ENCODE measurements around the gene TMEM220.

TMEM220 gene

DNA sequence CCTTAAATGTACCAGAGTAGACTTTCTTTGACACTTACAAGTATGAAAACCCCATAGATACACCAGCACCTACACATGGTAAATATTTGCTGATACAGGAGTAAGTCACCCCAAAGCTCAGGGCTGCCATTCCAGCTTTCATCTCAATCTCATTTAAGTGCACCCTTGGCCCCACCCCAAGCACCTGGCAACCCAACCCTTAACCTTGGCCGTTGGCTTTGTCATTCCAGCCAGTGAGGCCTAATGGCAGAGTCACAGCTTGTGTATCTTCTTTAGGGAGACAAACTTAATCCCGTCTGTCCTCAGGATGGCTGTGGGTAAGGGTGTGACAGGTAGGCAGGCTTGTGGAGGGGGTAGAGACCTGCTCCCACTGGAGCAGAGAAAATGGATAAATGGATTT lies 31.5 kb upstream of the TMEM220 start:
- TF ChIP-seq CREB1 (IDR thresholded peaks at IDR 0.05; ENCODE audit: low read depth) (no peak), MAX (IDR thresholded peaks at IDR 0.05) (no peak), CEBPB (IDR thresholded peaks at IDR 0.05) (no peak), RAD21 (IDR thresholded peaks at IDR 0.05; ENCODE audit: low read depth) (no peak), EP300 (IDR thresholded peaks at IDR 0.05; ENCODE audit: borderline replicate concordance) (no peak), TAF1 (IDR thresholded peaks at IDR 0.05; ENCODE audit: low read depth) (no peak), REST (IDR thresholded peaks at IDR 0.05; ENCODE audit: low read depth) (no peak), YY1 (IDR thresholded peaks at IDR 0.05; ENCODE audit: low read depth) (no peak), EGR1 (IDR thresholded peaks at IDR 0.05) (no peak), TEAD4 (IDR thresholded peaks at IDR 0.05) (no peak), NFIC (IDR thresholded peaks at IDR 0.05) (no peak), ZBTB7A (IDR thresholded peaks at IDR 0.05; ENCODE audit: low read depth) (no peak), TCF12 (IDR thresholded peaks at IDR 0.05; ENCODE audit: low read depth) (no peak), FOXM1 (IDR thresholded peaks at IDR 0.05; ENCODE audit: borderline replicate concordance, low read depth) (no peak)
- TF ChIP-seq, protein P1, sequence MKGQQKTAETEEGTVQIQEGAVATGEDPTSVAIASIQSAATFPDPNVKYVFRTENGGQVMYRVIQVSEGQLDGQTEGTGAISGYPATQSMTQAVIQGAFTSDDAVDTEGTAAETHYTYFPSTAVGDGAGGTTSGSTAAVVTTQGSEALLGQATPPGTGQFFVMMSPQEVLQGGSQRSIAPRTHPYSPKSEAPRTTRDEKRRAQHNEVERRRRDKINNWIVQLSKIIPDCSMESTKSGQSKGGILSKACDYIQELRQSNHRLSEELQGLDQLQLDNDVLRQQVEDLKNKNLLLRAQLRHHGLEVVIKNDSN (IDR thresholded peaks at IDR 0.05) = no peak

DNA sequence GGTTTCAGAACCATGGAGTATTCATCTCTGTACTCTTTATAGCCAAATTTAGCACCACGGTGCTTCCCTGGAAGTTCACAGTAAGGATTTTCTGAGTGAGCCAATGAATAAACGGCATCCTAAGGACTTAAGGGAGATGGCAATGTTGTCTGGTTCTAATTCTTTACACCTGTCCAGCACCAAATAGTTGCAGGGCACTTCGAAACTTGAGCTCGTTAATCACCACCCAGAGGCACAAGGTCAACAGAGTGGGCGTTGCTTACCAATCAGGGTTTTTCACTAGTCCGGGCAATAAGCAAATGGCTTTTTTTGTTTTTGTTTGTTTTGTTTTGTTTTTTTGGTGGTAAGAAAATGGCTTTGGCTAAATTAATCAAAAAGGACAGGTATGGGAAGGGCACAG lies 28.2 kb upstream of the TMEM220 start:
- TF ChIP-seq EP300 (IDR thresholded peaks at IDR 0.05; ENCODE audit: borderline replicate concordance) = no peak
- TF ChIP-seq YY1 (IDR thresholded peaks at IDR 0.05; ENCODE audit: low read depth) = no peak
- TF ChIP-seq FOXM1 (IDR thresholded peaks at IDR 0.05; ENCODE audit: borderline replicate concordance, low read depth) = no peak
- TF ChIP-seq TCF12 (IDR thresholded peaks at IDR 0.05; ENCODE audit: low read depth) = no peak
- no peak for TF ChIP-seq CREB1 (IDR thresholded peaks at IDR 0.05; ENCODE audit: low read depth)
- TF ChIP-seq NFIC (IDR thresholded peaks at IDR 0.05) = no peak
- no peak for TF ChIP-seq TEAD4 (IDR thresholded peaks at IDR 0.05)
- TF ChIP-seq TAF1 (IDR thresholded peaks at IDR 0.05; ENCODE audit: low read depth) = no peak
- TF ChIP-seq ZBTB7A (IDR thresholded peaks at IDR 0.05; ENCODE audit: low read depth) = no peak
- TF ChIP-seq REST (IDR thresholded peaks at IDR 0.05; ENCODE audit: low read depth) = no peak
- no peak for TF ChIP-seq EGR1 (IDR thresholded peaks at IDR 0.05)

GRCh38 chr17:10757647-10758046 lies 27.8 kb upstream of the TMEM220 start:
- TF ChIP-seq TAF1 (IDR thresholded peaks at IDR 0.05; ENCODE audit: low read depth) (no peak), TCF12 (IDR thresholded peaks at IDR 0.05; ENCODE audit: low read depth) (no peak), EP300 (IDR thresholded peaks at IDR 0.05; ENCODE audit: borderline replicate concordance) (no peak), MAX (IDR thresholded peaks at IDR 0.05) (no peak)

DNA sequence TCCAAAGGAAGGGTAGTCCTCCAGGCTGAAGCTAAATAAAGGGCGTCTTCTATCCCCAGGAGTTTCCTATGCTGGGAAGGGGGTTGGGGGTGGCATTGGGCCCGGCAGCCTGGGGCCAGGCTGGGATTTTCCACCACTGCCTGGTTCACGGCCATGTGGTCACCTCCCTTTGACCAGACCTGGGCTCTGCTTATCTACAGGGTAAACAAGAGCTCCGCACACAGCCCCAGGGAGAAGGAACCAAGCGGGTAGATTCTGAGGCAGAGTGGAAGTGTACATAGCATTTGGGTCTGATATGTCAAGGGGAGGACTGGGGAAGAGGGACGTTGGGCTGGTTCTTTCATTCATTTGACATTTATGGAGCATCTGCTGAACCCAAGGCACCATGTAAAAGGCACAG lies 27.2 kb upstream of the TMEM220 start:
- TF ChIP-seq MAX (IDR thresholded peaks at IDR 0.05) (no peak), TCF12 (IDR thresholded peaks at IDR 0.05; ENCODE audit: low read depth) (no peak)

DNA sequence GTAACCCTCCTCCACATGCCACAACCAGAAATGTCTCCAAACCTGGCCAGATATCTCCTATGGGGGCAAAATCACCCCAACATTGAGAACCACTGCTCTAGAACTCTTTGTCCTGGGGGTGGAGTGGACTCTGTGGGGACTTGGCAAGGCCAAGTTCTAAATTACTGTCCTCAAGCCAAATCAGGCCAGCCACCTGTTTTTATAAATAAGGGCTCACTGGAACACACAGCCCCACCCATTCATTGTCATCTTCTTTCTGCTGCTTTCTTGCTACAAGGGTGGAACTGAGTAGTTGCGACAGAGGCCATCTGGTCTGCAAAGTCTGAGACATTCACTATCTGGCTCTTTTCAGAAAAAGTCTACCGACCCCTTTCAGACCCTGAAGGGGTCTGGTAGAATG lies 26.8 kb upstream of the TMEM220 start:
- TF ChIP-seq, protein P1 (IDR thresholded peaks at IDR 0.05) = no peak
- TF ChIP-seq TCF12 (IDR thresholded peaks at IDR 0.05; ENCODE audit: low read depth) = no peak
- no peak for TF ChIP-seq EGR1 (IDR thresholded peaks at IDR 0.05)
- no peak for TF ChIP-seq CREB1 (IDR thresholded peaks at IDR 0.05; ENCODE audit: low read depth)
- no peak for TF ChIP-seq TAF1 (IDR thresholded peaks at IDR 0.05; ENCODE audit: low read depth)

GRCh38 chr17:10756185-10756584 lies 26.4 kb upstream of the TMEM220 start:
- TF ChIP-seq REST (IDR thresholded peaks at IDR 0.05; ENCODE audit: low read depth) (no peak), FOXM1 (IDR thresholded peaks at IDR 0.05; ENCODE audit: borderline replicate concordance, low read depth) (no peak), EP300 (IDR thresholded peaks at IDR 0.05; ENCODE audit: borderline replicate concordance) (no peak), TCF12 (IDR thresholded peaks at IDR 0.05; ENCODE audit: low read depth) (no peak), NFIC (IDR thresholded peaks at IDR 0.05) (no peak), TAF1 (IDR thresholded peaks at IDR 0.05; ENCODE audit: low read depth) (no peak), YY1 (IDR thresholded peaks at IDR 0.05; ENCODE audit: low read depth) (no peak), CREB1 (IDR thresholded peaks at IDR 0.05; ENCODE audit: low read depth) (no peak), MAX (IDR thresholded peaks at IDR 0.05) (no peak)
- TF ChIP-seq, protein P1 (IDR thresholded peaks at IDR 0.05) = no peak
